GM12878 (cell line): ENCODE measurements around the gene SRGAP1. TPM values are rescaled to one million over a fixed set of nuclear protein-coding genes. Genes with fewer than 3 reads are reported as not detected.

Source experiments
- ATAC-seq: fragments of 200-7000 bp; cut with Tn5 transposase; 3 replicates; pipeline ENCODE4 v1.9.1; 2020; ENCODE audit warnings: mild to moderate bottlenecking, moderate library complexity
- BruUV-seq: library from RNA; stranded (reverse); fragments of 400-500 nt; replicated peaks from 2 replicates; lab custom pipeline; 2021; lab: Mats Ljungman, UMichigan
- CTCF ChIA-PET: fragments of 300-600 bp; sonication (Branson Sonifier 250); formaldehyde crosslinking; extraction: SDS; loops from one replicate; lab custom pipeline; 2021; ENCODE audit warnings: inconsistent platforms; lab: Yijun Ruan, JAX
- POLR2A ChIA-PET: fragments of 350-600 bp; formaldehyde crosslinking; extraction: SDS; loops from one replicate; lab custom pipeline; 2021; ENCODE audit warnings: inconsistent platforms; lab: Charles Lee
- RAD21 ChIA-PET: fragments of 300-600 bp; sonication (Branson Sonifier 250); formaldehyde crosslinking; loops from one replicate; lab custom pipeline; 2023; ENCODE audit warnings: antibody characterized with exemption; ENCODE audit not compliant: unreplicated experiment; lab: Charles Lee
- SMC1A ChIA-PET: fragments of 300-600 bp; sonication (Branson Sonifier 250); formaldehyde crosslinking; loops from one replicate; lab custom pipeline; 2023; ENCODE audit not compliant: unreplicated experiment, uncharacterized antibody; lab: Charles Lee
- DNase-seq: peaks from one replicate; pipeline ENCODE4 v3.0.0-alpha.2; 2011; ENCODE audit warnings: low read depth, low spot score
- FAIRE-seq: peaks from 3 replicates; lab custom pipeline; 2011; peaks lifted over from hg19 to GRCh38; lab: Jason Lieb, UNC
- H2AFZ ChIP-seq: 2 replicates; pipeline ENCODE4 v1.6.0; 2011; ENCODE audit warnings: low read depth, low read length, control low read depth; ENCODE audit not compliant: control insufficient read depth
- H3K27ac ChIP-seq: 2 replicates; pipeline ENCODE4 v1.5.1; 2011; ENCODE audit warnings: control low read depth; ENCODE audit not compliant: control insufficient read depth, insufficient read depth
- H3K27me3 ChIP-seq, 2 experiments: replicated peaks in 1 of 2; 2 replicates each; pipeline versions ENCODE4 v1.6.0 to v1.6.1; 2011; ENCODE audit warnings: low read length in 1 of 2; ENCODE audit not compliant: control insufficient read depth in 2 of 2, insufficient read depth in 2 of 2
- H3K36me3 ChIP-seq, 2 experiments: 2 replicates each; pipeline ENCODE4 v1.5.1; 2011; ENCODE audit warnings: low read length in 1 of 2; ENCODE audit not compliant: control insufficient read depth in 2 of 2, insufficient read depth in 2 of 2
- H3K4me1 ChIP-seq: 2 replicates; pipeline ENCODE4 v1.6.1; 2011; ENCODE audit warnings: mild to moderate bottlenecking, low read length, moderate library complexity, mixed read lengths; ENCODE audit not compliant: control insufficient read depth, insufficient read depth
- H3K4me2 ChIP-seq: 2 replicates; pipeline ENCODE4 v1.6.0; 2011; ENCODE audit warnings: control low read depth; ENCODE audit not compliant: control insufficient read depth, insufficient read depth
- H3K4me3 ChIP-seq: fragments of 200-600 bp; sonication (generic); 2 replicates; pipeline ENCODE4 v1.5.1; 2016
- H3K79me2 ChIP-seq: 2 replicates; pipeline ENCODE4 v1.6.0; 2011; ENCODE audit warnings: low read length; ENCODE audit not compliant: control insufficient read depth, insufficient read depth
- H3K9ac ChIP-seq: 2 replicates; pipeline ENCODE4 v1.8.0; 2011; ENCODE audit warnings: low read length, control low read depth, mixed read lengths; ENCODE audit not compliant: control insufficient read depth, insufficient read depth
- H3K9me3 ChIP-seq: replicated peaks from 3 replicates; pipeline ENCODE4 v1.5.1; 2011; ENCODE audit warnings: mild to moderate bottlenecking, low read length; ENCODE audit not compliant: control insufficient read depth, insufficient read depth
- H4K20me1 ChIP-seq: 2 replicates; pipeline ENCODE4 v1.6.0; 2011; ENCODE audit not compliant: control insufficient read depth, insufficient read depth
- CHD1 ChIP-seq: IDR thresholded peaks from 2 replicates; pipeline ENCODE4 v1.6.1; 2012; ENCODE audit warnings: low read depth, low read length, improper control_type of control experiment
- EGR1 ChIP-seq, 2 experiments: IDR thresholded peaks; 1 replicate in 1 of 2; 2 replicates in 1 of 2; pipeline ENCODE4 v1.6.1; 2011 to 2012; ENCODE audit warnings: low read depth in 2 of 2, low read length in 2 of 2, borderline replicate concordance in 1 of 2, mild to moderate bottlenecking in 1 of 2, moderate library complexity in 1 of 2
- HDGF ChIP-seq: fragments of 450-650 bp; IDR thresholded peaks from 2 replicates; pipeline ENCODE4 v1.6.1; 2016; ENCODE audit warnings: antibody characterized with exemption
- MEF2A ChIP-seq: IDR thresholded peaks from 2 replicates; pipeline ENCODE4 v1.6.1; 2011; ENCODE audit warnings: low read depth, mild to moderate bottlenecking, low read length, moderate library complexity; ENCODE audit not compliant: insufficient read depth
- MEF2B ChIP-seq: fragments of 450-650 bp; IDR thresholded peaks from 2 replicates; pipeline ENCODE4 v1.6.1; 2018; ENCODE audit warnings: mild to moderate bottlenecking, moderate library complexity; ENCODE audit not compliant: partially characterized antibody, poor library complexity, severe bottlenecking
- MYB ChIP-seq: fragments of 150-350 bp; IDR thresholded peaks from 2 replicates; pipeline ENCODE4 v1.6.1; 2014; ENCODE audit warnings: mild to moderate bottlenecking, low read depth, low read length, borderline replicate concordance
- NFXL1 ChIP-seq: fragments of 450-650 bp; IDR thresholded peaks from 2 replicates; pipeline ENCODE4 v1.6.1; 2017; ENCODE audit warnings: antibody characterized with exemption, mild to moderate bottlenecking, borderline replicate concordance
- SP1 ChIP-seq: IDR thresholded peaks from one replicate; pipeline ENCODE4 v1.6.1; 2011; ENCODE audit warnings: low read depth, low read length
- WGBS: methylation state at CpG from one replicate; pipeline ENCODE4 v1.1.6; 2016; ENCODE audit warnings: low lambda C conversion rate; ENCODE audit not compliant: insufficient replicate concordance, insufficient coverage; ENCODE audit errors: missing lambda C conversion rate; 5-methylcytosine and 5-hydroxymethylcytosine counted together
- in situ Hi-C: fragments of 300-500 bp; cut with MboI; formaldehyde crosslinking; loops from 9 replicates; pipeline ENCODE4 v1.14.3; 2018; ENCODE audit warnings: mixed read lengths
- intact Hi-C: fragments of 100-400 bp; cut with micrococcal nuclease; formaldehyde crosslinking; loops from one replicate; pipeline ENCODE4 v1.14.2; 2022; ENCODE audit not compliant: unreplicated experiment
- polyA plus RNA-seq, 11 experiments: library from polyadenylated mRNA; depleted of rRNA in 4 of 11; unstranded in 6 of 11; stranded (reverse) in 5 of 11; fragments of >200 nt; fragmentation: Nextera tagmentation in 4 of 11; fragmentation: Illumina TruSeq in 1 of 11; extraction: Ambion mirVana in 4 of 11; extraction: Trizol in 1 of 11; gene quantifications; 1 replicate in 1 of 11; 2 replicates in 10 of 11; pipeline versions ENCODE4 v1.2.1 to v1.2.3, GENCODE V29; 2011 to 2016; ENCODE audit warnings: inconsistent platforms in 2 of 11, missing spikeins in 2 of 11, low read depth in 1 of 11
- total RNA-seq, 4 experiments: library from RNA; depleted of rRNA in 3 of 4; stranded (reverse); fragments of >200 nt in 3 of 4; fragmentation: Illumina TruSeq in 1 of 4; extraction: Trizol in 1 of 4; gene quantifications; 2 replicates each; pipeline versions ENCODE4 v1.2.1 to v1.2.3, GENCODE V29; 2013 to 2021
- TF ChIP-seq, protein P1 (sequence below): fragments of 450-650 bp; formaldehyde crosslinking; IDR thresholded peaks from 2 replicates; pipeline ENCODE4 v1.5.0; 2022; ENCODE audit warnings: mild to moderate bottlenecking, missing genetic modification characterization
- TF ChIP-seq, protein P2 (sequence below): fragments of 450-650 bp; IDR thresholded peaks from 2 replicates; pipeline ENCODE4 v1.6.1; 2017; ENCODE audit warnings: borderline replicate concordance

The SRGAP1 gene
- total and polyA plus RNA-seq, 10 of the 15 experiments (the other 5 are each of a cell fraction or from before 2014, with no cell fraction given) = 0.16 to 0.85 (median 0.46) TPM

DNA sequence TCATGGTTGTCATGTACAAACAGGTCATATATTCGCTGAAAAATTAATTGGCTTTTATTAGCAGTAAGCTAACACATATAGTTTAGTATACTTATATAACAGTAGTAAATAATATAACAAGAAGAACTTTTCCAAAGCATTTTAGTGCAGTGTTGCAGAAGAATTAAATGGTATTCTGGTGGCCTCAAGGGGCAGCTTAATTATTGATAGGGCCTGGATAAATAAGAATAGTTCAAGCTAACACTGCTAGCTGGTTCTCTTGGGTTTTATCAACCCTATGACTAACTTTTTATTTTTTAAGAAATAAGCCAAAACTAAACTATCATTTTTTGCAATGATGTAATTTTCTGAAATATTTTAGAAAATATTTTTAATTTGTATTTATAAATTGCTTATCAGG is 152.1 kb downstream of the SRGAP1 start (continued):
- TF ChIP-seq, protein P1, sequence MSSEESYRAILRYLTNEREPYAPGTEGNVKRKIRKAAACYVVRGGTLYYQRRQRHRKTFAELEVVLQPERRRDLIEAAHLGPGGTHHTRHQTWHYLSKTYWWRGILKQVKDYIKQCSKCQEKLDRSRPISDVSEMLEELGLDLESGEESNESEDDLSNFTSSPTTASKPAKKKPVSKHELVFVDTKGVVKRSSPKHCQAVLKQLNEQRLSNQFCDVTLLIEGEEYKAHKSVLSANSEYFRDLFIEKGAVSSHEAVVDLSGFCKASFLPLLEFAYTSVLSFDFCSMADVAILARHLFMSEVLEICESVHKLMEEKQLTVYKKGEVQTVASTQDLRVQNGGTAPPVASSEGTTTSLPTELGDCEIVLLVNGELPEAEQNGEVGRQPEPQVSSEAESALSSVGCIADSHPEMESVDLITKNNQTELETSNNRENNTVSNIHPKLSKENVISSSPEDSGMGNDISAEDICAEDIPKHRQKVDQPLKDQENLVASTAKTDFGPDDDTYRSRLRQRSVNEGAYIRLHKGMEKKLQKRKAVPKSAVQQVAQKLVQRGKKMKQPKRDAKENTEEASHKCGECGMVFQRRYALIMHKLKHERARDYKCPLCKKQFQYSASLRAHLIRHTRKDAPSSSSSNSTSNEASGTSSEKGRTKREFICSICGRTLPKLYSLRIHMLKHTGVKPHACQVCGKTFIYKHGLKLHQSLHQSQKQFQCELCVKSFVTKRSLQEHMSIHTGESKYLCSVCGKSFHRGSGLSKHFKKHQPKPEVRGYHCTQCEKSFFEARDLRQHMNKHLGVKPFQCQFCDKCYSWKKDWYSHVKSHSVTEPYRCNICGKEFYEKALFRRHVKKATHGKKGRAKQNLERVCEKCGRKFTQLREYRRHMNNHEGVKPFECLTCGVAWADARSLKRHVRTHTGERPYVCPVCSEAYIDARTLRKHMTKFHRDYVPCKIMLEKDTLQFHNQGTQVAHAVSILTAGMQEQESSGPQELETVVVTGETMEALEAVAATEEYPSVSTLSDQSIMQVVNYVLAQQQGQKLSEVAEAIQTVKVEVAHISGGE (CRISPR knock-in tag) = no peak
- no peak for TF ChIP-seq MEF2A

DNA sequence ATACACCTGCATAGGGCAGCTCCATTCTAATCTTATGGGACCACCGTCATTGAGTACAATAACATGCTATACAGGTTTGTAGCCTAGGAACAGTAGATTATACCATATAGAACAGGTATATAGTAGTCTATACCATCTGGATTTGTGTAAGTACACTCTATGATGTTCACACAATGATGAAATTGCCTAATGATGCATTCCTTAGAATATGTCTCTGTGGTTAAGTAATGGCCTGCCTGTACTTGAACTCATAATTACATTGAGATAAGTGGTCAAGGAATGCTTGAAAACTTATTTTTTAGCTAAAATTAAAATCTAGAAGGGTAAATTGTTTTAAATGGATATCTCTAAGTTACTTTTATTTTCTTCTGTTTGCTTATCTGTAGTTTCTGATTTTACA is 152.7 kb downstream of the SRGAP1 start:
- Histone ChIP-seq H3K4me1 (no peaks in the 10 kb centered on the region), H3K9me3 (no peaks in the 10 kb centered on the region), H3K27ac (no peak overlapping the region), H3K79me2 (no peaks in the 10 kb centered on the region), H3K27me3 (no peaks in the 10 kb centered on the region; a peak in 1 of 4 replicates), H3K9ac (no peak overlapping the region), H2AFZ (no peak overlapping the region), H3K4me3 (no peak overlapping the region), H4K20me1 (no peaks in the 10 kb centered on the region), H3K36me3 (no peaks in the 10 kb centered on the region), H3K4me2 (no peak overlapping the region)
- intact Hi-C loops = no loop called here
- in situ Hi-C loops = no loop called here
- WGBS = 47% methylated on average over 1 of the region's 1 CpG
- no peak for FAIRE-seq
- SMC1A ChIA-PET = no interaction called here
- POLR2A ChIA-PET = no interaction called here
- no peak for ATAC-seq
- RAD21 ChIA-PET = no interaction called here
- BruUV-seq = no TSS peak
- CTCF ChIA-PET = no interaction called here
- TF ChIP-seq SP1 (no peak), MYB (no peak), MEF2B (no peak), HDGF (no peak), EGR1 (IDR thresholded peaks at IDR 0.05; ENCODE audit: borderline replicate concordance in 1 of 2, low read depth in 2 of 2, low read length in 2 of 2) (no peak), NFXL1 (no peak), CHD1 (no peak)
- TF ChIP-seq, protein P2, sequence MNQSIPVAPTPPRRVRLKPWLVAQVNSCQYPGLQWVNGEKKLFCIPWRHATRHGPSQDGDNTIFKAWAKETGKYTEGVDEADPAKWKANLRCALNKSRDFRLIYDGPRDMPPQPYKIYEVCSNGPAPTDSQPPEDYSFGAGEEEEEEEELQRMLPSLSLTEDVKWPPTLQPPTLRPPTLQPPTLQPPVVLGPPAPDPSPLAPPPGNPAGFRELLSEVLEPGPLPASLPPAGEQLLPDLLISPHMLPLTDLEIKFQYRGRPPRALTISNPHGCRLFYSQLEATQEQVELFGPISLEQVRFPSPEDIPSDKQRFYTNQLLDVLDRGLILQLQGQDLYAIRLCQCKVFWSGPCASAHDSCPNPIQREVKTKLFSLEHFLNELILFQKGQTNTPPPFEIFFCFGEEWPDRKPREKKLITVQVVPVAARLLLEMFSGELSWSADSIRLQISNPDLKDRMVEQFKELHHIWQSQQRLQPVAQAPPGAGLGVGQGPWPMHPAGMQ = no peak
- no peak for DNase-seq
